ENCODE data around the gene G0S2. TPM values are rescaled to one million over a fixed set of nuclear protein-coding genes. Genes with fewer than 3 reads are reported as not detected.

Gene G0S2, protein sequence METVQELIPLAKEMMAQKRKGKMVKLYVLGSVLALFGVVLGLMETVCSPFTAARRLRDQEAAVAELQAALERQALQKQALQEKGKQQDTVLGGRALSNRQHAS
- 12.9 and 41.0 TPM in 2 replicates for total RNA-seq

- TF ChIP-seq CTCF (conservative IDR thresholded peaks at IDR 0.05; ENCODE audit: low read depth, low read length) = no peak
- DNase-seq (ENCODE audit: low read depth) = no peak
- H3K4me3 ChIP-seq (ENCODE audit: low read depth, low read length) = peak within 1 kb of the TSS; percentile 66
These were observed at the start of gene G0S2 for GRCh38 chr1:209674957-209675564. Gene G0S2, plus strand, starts transcription at chr1:209675412. Its CDS starts 273 bp downstream, at chr1:209675685.

DNA sequence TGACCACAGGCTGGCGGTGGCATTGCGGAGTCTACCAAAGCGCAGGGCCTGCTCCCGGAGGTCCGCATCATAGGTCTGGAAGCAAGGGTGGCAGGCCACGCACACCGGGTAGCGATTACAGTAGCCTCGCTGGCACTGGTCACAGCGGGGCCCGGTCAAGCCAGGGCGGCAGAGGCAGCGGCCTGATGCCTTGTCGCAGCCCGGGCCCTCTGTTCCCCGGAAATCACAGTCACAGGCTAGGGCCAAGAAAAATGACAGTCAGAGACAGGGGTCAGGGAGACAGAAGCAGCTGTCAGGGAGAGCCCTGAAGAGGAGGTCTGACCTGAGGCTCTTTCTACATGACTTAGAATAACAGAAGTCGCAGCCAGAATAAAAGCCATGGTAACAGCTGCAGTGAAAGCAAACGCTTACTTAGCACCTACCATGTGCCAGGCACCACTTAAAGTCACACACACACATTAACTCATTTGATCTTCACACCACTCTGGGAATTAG is 49.4 kb upstream of the G0S2 start:
- no peak for DNase-seq (ENCODE audit: low read depth)
- no peak for TF ChIP-seq CTCF (conservative IDR thresholded peaks at IDR 0.05; ENCODE audit: low read depth, low read length)
- H3K4me3 ChIP-seq (ENCODE audit: low read depth, low read length) = no peak overlapping the region

DNA sequence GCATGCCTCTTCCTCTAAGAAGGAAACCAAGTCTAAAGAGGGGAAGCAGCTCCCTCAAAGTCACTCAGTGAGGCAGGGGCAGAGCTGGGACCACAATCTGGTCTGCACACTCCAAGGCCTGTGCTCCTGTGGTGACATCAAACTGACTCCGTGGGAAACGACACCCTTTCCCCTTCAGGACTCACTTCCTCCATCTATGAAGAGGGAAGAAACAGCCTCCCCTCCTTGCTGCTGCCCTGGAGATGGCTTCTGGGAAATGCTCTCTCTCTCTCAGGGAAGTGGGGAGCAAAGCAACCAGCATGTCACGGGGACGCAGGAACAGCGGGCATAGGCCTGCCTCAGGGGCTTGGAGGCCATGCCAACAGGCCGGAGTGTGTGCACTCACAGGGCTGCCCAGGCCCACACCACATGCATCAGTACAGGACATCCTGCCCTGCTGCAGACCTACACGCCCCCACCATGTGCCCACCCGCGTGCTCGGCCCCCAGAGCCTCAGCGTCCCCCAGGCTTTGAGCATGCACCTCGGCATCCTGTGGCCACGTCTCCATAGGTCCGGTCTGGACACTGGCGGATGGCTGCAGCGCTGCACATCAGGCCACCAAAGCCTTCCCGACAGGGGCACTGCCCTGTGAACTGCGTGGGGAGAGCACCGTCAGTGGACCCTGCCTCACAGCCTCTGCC is 48.7 kb upstream of the G0S2 start:
- no peak for TF ChIP-seq CTCF (conservative IDR thresholded peaks at IDR 0.05; ENCODE audit: low read depth, low read length)
- DNase-seq (ENCODE audit: low read depth) = no peak
- H3K4me3 ChIP-seq (ENCODE audit: low read depth, low read length) = no peak overlapping the region

GRCh38 chr1:209627027-209627731 is 48.0 kb upstream of the G0S2 start:
- TF ChIP-seq CTCF (conservative IDR thresholded peaks at IDR 0.05; ENCODE audit: low read depth, low read length) = no peak
- no peak for DNase-seq (ENCODE audit: low read depth)
- H3K4me3 ChIP-seq (ENCODE audit: low read depth, low read length) = no peak overlapping the region

DNA sequence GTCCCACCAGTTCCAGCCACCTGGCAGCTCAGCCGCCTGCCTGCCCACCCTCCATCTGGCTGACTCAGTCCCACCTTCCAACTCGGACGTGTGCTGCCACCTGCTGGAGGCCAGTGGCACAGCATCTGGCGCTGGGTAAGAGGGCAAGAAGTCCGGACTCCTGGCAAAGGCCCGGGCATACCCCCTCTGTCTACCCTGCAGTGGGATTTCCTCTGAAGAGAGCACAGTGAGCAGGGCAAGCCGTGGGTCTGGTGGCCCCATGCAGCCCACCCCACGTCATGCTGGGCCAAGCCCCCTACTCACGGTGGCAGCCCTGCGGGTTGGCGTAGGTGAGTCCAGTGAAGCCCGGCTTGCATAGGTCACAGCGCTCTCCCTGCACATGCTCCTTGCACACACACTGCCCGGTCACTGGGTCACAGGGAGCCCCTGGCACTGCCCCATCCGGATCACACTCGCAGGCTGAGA is 47.4 kb upstream of the G0S2 start:
- no peak overlapping the region for H3K4me3 ChIP-seq (ENCODE audit: low read depth, low read length)
- no peak for DNase-seq (ENCODE audit: low read depth)
- peak; percentile 97 for TF ChIP-seq CTCF (conservative IDR thresholded peaks at IDR 0.05; ENCODE audit: low read depth, low read length)

GRCh38 chr1:209628618-209629299 is 46.5 kb upstream of the G0S2 start:
- TF ChIP-seq CTCF (conservative IDR thresholded peaks at IDR 0.05; ENCODE audit: low read depth, low read length) = no peak
- no peak for DNase-seq (ENCODE audit: low read depth)
- H3K4me3 ChIP-seq (ENCODE audit: low read depth, low read length) = no peak overlapping the region
